GM12865 (cell line): Measurements from ENCODE around the gene ABR.

Source experiments
- DNase-seq: peaks from one replicate; pipeline ENCODE4 v3.0.0; 2010; ENCODE audit warnings: low read depth
- H3K4me3 ChIP-seq: 2 replicates; pipeline ENCODE4 v1.5.1; 2011; ENCODE audit warnings: mild to moderate bottlenecking, low read depth, low read length, control low read depth
- TF ChIP-seq, protein P1 (sequence below): IDR thresholded peaks from 2 replicates; pipeline ENCODE4 v1.5.1; 2011; ENCODE audit warnings: low read length, control low read depth, low read depth, inconsistent platforms; ENCODE audit not compliant: insufficient read depth; ENCODE audit errors: missing control alignments

The ABR gene

DNA sequence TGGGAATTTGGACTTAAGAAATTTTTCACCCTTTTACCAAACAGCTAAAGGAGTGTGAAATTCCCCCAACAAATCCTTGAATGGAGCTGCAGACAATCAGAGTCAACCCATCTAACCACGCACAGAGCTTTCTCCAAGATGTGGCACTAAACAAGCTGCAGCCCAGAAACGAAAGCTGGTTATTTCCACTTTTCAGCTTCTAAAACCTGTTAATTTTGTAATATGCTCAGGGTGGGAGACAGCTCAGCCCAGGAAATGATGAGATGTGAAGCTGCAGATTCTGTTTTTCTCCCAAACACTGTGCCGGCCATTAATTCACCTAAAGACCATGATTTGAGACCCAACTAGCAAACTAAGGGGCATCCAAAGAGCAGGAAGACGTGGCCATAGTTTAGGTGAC, 33.2 kb upstream of the ABR start:
- TF ChIP-seq, protein P1, sequence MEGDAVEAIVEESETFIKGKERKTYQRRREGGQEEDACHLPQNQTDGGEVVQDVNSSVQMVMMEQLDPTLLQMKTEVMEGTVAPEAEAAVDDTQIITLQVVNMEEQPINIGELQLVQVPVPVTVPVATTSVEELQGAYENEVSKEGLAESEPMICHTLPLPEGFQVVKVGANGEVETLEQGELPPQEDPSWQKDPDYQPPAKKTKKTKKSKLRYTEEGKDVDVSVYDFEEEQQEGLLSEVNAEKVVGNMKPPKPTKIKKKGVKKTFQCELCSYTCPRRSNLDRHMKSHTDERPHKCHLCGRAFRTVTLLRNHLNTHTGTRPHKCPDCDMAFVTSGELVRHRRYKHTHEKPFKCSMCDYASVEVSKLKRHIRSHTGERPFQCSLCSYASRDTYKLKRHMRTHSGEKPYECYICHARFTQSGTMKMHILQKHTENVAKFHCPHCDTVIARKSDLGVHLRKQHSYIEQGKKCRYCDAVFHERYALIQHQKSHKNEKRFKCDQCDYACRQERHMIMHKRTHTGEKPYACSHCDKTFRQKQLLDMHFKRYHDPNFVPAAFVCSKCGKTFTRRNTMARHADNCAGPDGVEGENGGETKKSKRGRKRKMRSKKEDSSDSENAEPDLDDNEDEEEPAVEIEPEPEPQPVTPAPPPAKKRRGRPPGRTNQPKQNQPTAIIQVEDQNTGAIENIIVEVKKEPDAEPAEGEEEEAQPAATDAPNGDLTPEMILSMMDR = no peak
- H3K4me3 ChIP-seq = no peak overlapping the region
- DNase-seq = no peak

DNA sequence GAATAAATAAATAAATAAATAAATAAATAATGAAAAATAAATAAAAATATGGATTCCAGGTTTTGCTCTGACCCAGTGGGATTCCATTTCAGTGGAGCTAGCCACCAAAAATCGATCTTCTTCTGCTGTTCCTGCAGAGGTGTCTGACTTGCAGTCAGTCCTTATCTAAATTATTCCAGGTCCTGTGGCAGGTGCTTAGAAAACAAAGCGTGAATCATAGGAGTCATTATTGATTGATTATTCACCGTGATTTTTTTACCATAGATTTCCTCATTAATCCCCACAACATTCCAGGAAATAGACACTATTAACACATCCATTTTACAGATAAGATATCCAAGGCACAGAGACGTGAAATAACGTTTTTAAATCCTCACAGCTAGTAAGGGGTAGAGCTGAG, 31.5 kb upstream of the ABR start:
- no peak for DNase-seq
- TF ChIP-seq, protein P1 = no peak

DNA sequence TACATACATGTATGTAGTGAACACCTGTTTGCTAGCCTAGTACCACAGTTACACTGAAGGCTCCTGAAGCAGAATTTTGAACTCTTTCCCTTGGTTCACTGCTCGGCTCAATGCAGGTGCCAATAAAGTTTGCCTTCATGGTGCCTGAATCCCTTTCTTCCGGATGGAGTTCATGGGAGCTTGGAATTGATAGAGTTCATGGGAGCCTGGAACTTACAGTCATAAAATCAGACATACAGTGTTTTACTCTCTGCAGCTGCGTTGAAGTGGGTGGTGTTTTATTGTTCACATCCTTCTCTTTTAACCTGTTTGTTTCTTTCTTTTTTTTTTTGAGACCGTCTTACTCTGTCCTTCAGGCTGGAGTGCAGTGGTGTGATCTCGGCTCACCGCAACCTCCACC, 29.2 kb upstream of the ABR start:
- TF ChIP-seq, protein P1 = no peak
- H3K4me3 ChIP-seq = no peak overlapping the region
- DNase-seq = no peak

More for the DNA sequence above, 31.5 kb upstream of the ABR start:
- no peak overlapping the region for H3K4me3 ChIP-seq

DNA sequence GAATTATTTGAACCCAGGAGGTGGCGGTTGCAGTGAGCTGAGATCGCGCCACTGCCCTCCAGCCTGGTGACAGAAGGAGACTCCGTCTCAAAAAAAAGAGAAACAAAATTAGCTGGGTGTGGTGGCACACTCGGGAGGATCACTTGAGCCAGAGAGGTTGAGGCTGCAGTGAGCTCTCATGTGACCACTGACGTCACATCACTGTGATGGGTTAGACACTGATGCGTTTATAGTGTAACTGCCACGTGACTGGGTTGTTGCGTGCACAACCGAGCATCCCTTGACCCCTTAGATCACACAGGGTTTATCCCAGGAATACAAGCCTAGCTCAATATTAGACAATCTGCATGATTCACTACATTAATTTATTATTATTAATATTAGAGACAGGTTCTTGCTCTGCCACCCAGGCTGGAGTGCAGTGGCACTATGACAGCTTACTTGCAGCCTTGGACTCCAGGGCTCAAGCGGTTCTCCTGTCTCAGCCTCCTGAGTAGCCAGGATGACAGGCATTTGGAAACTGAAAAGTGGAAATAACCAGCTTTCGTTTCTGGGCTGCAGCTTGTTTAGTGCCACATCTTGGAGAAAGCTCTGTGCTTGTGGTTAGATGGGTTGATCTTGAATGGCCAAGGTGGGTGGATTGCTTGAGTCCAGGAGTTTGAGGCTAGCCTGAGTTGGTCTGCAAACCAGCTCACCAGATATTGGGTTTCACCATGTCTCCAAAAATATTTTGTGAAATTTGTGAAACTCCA, 26.4 kb upstream of the ABR start:
- H3K4me3 ChIP-seq = no peak overlapping the region
- TF ChIP-seq, protein P1 = no peak
- DNase-seq = peak; percentile 78

DNA sequence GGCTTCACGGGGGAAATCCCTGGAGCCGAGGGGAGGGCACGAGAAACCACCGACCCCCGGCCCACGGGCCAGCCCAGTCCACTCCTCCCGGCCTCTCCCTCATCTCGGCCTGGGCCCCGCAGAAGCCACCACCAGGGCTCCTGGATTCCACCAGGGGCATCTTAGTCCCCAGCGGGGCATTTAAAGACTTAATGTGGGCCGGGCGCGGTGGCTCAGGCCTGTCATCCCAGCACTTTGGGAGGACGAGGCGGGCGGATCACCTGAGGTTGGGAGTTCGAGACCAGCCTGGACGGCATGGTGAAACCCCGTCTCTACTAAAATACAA, 24.1 kb upstream of the ABR start:
- no peak overlapping the region for H3K4me3 ChIP-seq
- DNase-seq = no peak
- TF ChIP-seq, protein P1 = no peak

DNA sequence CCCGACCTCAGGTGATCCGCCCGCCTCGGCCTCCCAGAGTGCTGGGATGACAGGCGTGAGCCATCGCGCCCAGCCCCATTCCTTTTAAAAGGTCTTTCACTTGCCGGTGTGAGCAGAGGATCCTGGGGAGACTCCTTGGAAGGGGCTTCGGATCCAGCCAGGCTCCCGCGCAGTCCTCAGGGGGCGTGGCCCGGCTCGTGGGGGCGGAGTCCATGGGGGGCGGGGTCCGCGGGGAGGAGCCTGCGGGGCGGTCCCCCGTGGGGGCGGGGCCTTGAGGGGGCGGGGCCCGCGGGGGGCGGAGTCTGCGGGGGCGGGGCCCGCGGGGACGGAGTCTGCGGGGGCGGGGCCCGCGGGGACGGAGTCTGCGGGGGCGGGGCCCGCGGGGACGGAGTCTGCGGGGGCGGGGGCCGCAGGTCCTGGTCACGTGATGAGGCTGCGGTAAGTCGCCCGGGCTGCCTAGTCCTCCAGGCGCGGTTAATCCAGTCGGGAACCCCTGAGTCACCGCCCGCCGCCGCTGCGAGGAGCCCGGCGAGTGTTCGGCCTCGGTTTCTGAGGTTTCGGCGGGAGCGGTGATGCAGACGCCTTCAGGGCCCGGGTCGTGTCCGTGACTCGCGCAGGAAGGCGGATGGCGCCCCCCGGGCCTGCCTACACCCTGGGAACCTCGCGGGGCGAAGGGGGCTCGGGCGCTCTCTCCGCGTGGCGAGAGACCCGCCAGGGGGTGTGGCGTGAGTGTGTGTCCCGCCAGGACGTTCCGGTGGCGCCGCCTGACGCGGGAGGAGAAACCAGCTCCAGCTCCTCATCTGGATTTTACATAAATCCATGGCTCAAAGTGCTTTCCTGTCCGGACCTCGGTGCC, 23.6 kb upstream of the ABR start:
- TF ChIP-seq, protein P1 = no peak
- peak; percentile 71 for DNase-seq
- no peak overlapping the region; the same call in 1 of the 2 replicates for H3K4me3 ChIP-seq
